ENCODE measurements around the gene TTC21A. TPM values are rescaled to one million over a fixed set of nuclear protein-coding genes. Genes with fewer than 3 reads are reported as not detected.

Gene TTC21A
- total RNA-seq, 4 donors from 2014 or later, result 2.8 to 16.3 (median 6.1) TPM

- H3K27ac ChIP-seq, result peak overlapping the region in 1 of 2 donors; percentile 53
- no peaks in the 10 kb centered on the region for H3K27me3 ChIP-seq
- no peaks in the 10 kb centered on the region for H3K9me3 ChIP-seq
- no peaks in the 10 kb centered on the region for H3K36me3 ChIP-seq
- intact Hi-C loops (cut with DNase I; ENCODE audit: low total_unique reads), result no loop called here
- TF ChIP-seq CTCF (IDR thresholded peaks at IDR 0.05) (no peak), POLR2A (IDR thresholded peaks at IDR 0.05) (no peak)
- DNase-seq, result no peak
- no peak overlapping the region for H3K4me3 ChIP-seq
- peaks cover 9 to 32% of the 10 kb centered on the region in 2 donors for H3K4me1 ChIP-seq
Observed at GRCh38 chr3:39143051-39143885, 35.8 kb downstream of the TTC21A start.

GRCh38 chr3:39144095-39144747 lies 36.7 kb downstream of the TTC21A start:
- intact Hi-C loops (cut with DNase I; ENCODE audit: low total_unique reads), result no loop called here
- peaks cover 19 to 41% of the 10 kb centered on the region in 2 donors for H3K4me1 ChIP-seq
- H3K36me3 ChIP-seq, result no peaks in the 10 kb centered on the region
- no peak overlapping the region for H3K27ac ChIP-seq
- H3K9me3 ChIP-seq, result no peaks in the 10 kb centered on the region
- H3K27me3 ChIP-seq, result no peaks in the 10 kb centered on the region
- TF ChIP-seq POLR2A (IDR thresholded peaks at IDR 0.05) (no peak), CTCF (IDR thresholded peaks at IDR 0.05) (no peak)
- DNase-seq, result no peak
- H3K4me3 ChIP-seq, result no peak overlapping the region

- H3K36me3 ChIP-seq, result no peaks in the 10 kb centered on the region
- intact Hi-C loops (cut with DNase I; ENCODE audit: low total_unique reads), result no loop called here
- no peak for TF ChIP-seq CTCF (IDR thresholded peaks at IDR 0.05)
- no peak for TF ChIP-seq POLR2A (IDR thresholded peaks at IDR 0.05)
- peaks cover 23 to 48% of the 10 kb centered on the region in 2 donors for H3K4me1 ChIP-seq
- peak overlapping the region in 1 of 2 donors; percentile 99 for H3K27ac ChIP-seq
- no peak for DNase-seq
- H3K4me3 ChIP-seq, result no peak overlapping the region
- H3K9me3 ChIP-seq, result no peaks in the 10 kb centered on the region
- no peaks in the 10 kb centered on the region for H3K27me3 ChIP-seq
Observed at GRCh38 chr3:39144748-39145380, 37.4 kb downstream of the TTC21A start.

GRCh38 chr3:39146083-39146501 lies 38.6 kb downstream of the TTC21A start:
- H3K27me3 ChIP-seq, result no peaks in the 10 kb centered on the region
- no peaks in the 10 kb centered on the region for H3K36me3 ChIP-seq
- intact Hi-C loops (cut with DNase I; ENCODE audit: low total_unique reads), result no loop called here
- TF ChIP-seq POLR2A (IDR thresholded peaks at IDR 0.05), result no peak
- TF ChIP-seq CTCF (IDR thresholded peaks at IDR 0.05), result no peak
- peaks cover 29 to 53% of the 10 kb centered on the region in 2 donors for H3K4me1 ChIP-seq
- no peaks in the 10 kb centered on the region for H3K9me3 ChIP-seq
- peak overlapping the region; percentile 96 to 99 for H3K27ac ChIP-seq
- no peak overlapping the region for H3K4me3 ChIP-seq
- no peak for DNase-seq
